Panc1 (cell line): Measurements from ENCODE around the gene PDE4C. TPM values are rescaled to one million over a fixed set of nuclear protein-coding genes. Genes with fewer than 3 reads are reported as not detected.

Source experiments
- ATAC-seq: fragments of 200-7000 bp; cut with Tn5 transposase; 2 replicates; pipeline ENCODE4 v1.9.1; 2020; ENCODE audit warnings: mild to moderate bottlenecking, moderate library complexity
- BruUV-seq: library from RNA; stranded (reverse); fragments of 400-500 nt; replicated peaks from 2 replicates; lab custom pipeline; 2021; lab: Mats Ljungman, UMichigan
- CTCF ChIA-PET: fragments of 300-600 bp; sonication (Branson Sonifier 250); formaldehyde crosslinking; loops from one replicate; lab custom pipeline; 2022; ENCODE audit warnings: antibody characterized with exemption; lab: Charles Lee
- POLR2A ChIA-PET: fragments of 300-600 bp; sonication (Branson Sonifier 250); formaldehyde crosslinking; loops from one replicate; lab custom pipeline; 2022; ENCODE audit warnings: antibody characterized with exemption; lab: Charles Lee
- DNase-seq: peaks from one replicate; pipeline ENCODE4 v3.0.0-alpha.2; 2010; ENCODE audit warnings: low read depth, low spot score
- H3K27ac ChIP-seq: 2 replicates; pipeline ENCODE4 v1.5.1; 2011; ENCODE audit warnings: mild to moderate bottlenecking, low read length, inconsistent platforms
- H3K27me3 ChIP-seq: fragments of 200-500 bp; sonication (Bioruptor generic); 2 replicates; pipeline ENCODE4 v1.6.0; 2014; ENCODE audit warnings: low read length, inconsistent platforms; ENCODE audit not compliant: control insufficient read depth, insufficient read depth
- H3K36me3 ChIP-seq: fragments of 200-500 bp; sonication (Bioruptor generic); 2 replicates; pipeline ENCODE4 v1.5.1; 2014; ENCODE audit warnings: inconsistent platforms, mild to moderate bottlenecking, low read length, moderate library complexity; ENCODE audit not compliant: control insufficient read depth, insufficient read depth
- H3K4me1 ChIP-seq: 2 replicates; pipeline ENCODE4 v1.5.1; 2011; ENCODE audit warnings: inconsistent platforms, mild to moderate bottlenecking, low read length, moderate library complexity; ENCODE audit not compliant: control insufficient read depth, insufficient read depth
- H3K4me3 ChIP-seq, 2 experiments: 2 replicates each; pipeline ENCODE4 v1.5.1; 2011 to 2012; ENCODE audit warnings: low read depth in 2 of 2, low read length in 2 of 2, mild to moderate bottlenecking in 2 of 2, inconsistent platforms in 1 of 2, moderate library complexity in 1 of 2
- H3K9me3 ChIP-seq: fragments of 200-500 bp; sonication (Bioruptor generic); 2 replicates; pipeline ENCODE4 v1.5.1; 2014; ENCODE audit warnings: low read depth, mild to moderate bottlenecking, inconsistent platforms, low read length, moderate library complexity; ENCODE audit not compliant: control insufficient read depth, insufficient read depth
- CTCF ChIP-seq: fragments of 450-650 bp; IDR thresholded peaks from 2 replicates; pipeline ENCODE4 v1.5.1; 2017; ENCODE audit warnings: mild to moderate bottlenecking
- POLR2AphosphoS5 ChIP-seq: IDR thresholded peaks from 2 replicates; pipeline ENCODE4 v1.6.1; 2012; ENCODE audit warnings: mild to moderate bottlenecking, low read depth, low read length, moderate library complexity
- REST ChIP-seq, 2 experiments: IDR thresholded peaks; 2 replicates each; pipeline ENCODE4 v1.6.1; 2011 to 2012; ENCODE audit warnings: low read depth in 2 of 2, control low read depth in 1 of 2, low read length in 1 of 2, mild to moderate bottlenecking in 1 of 2, moderate library complexity in 1 of 2; ENCODE audit not compliant: insufficient read depth in 1 of 2
- SIN3A ChIP-seq: IDR thresholded peaks from 2 replicates; pipeline ENCODE4 v1.6.1; 2012; ENCODE audit warnings: low read depth, mild to moderate bottlenecking, low read length, moderate library complexity, borderline replicate concordance; ENCODE audit not compliant: insufficient read depth
- TCF7L2 ChIP-seq: IDR thresholded peaks from 2 replicates; pipeline ENCODE4 v1.6.1; 2011; ENCODE audit warnings: mild to moderate bottlenecking, low read depth, low read length, inconsistent platforms
- in situ Hi-C: cut with HindIII; loops from 2 replicates; pipeline ENCODE4 v1.10.0; 2016; ENCODE audit warnings: low sequenced_read_pairs, low pct_unique_long_range_greater_than_20kb
- intact Hi-C: fragments of 100-400 bp; cut with micrococcal nuclease; formaldehyde crosslinking; loops from one replicate; pipeline ENCODE4 v1.10.0; 2022; ENCODE audit not compliant: unreplicated experiment
- total RNA-seq: library from RNA; stranded (reverse); gene quantifications from one replicate; pipeline ENCODE4 v1.2.1, GENCODE V29; 2021; ENCODE audit not compliant: unreplicated experiment

PDE4C gene
- total RNA-seq, 1 experiment from 2014 or later, result 0.98 TPM

- H3K36me3 ChIP-seq, result no peaks in the 10 kb centered on the region; the same call in 1 of the 2 replicates
- ATAC-seq, result no peak
- ChIA-PET CTCF (interaction anchor here (0.5 to 1.3 kb wide), 10 partner anchors 16 to 194 kb away, joined by 4 to 10 read pairs (median 6); no protein-coding TSS in a partner anchor), POLR2A (no interaction called here)
- intact Hi-C loops (loop anchor here (5.0 kb wide), 1 partner anchor 44 kb away; no protein-coding TSS in a partner anchor), in situ Hi-C loops (no loop called here)
- BruUV-seq, result no TSS peak
- H3K4me1 ChIP-seq, result peaks cover 3% of the 10 kb centered on the region; the same call in 1 of the 2 replicates
- H3K4me3 ChIP-seq, result peak overlapping the region in 1 of 2 experiments; percentile 30; a peak in 2 of 4 replicates
- no peak overlapping the region for H3K27ac ChIP-seq
- no peak for DNase-seq
- H3K9me3 ChIP-seq, result no peaks in the 10 kb centered on the region
- TF ChIP-seq TCF7L2, result no peak
- TF ChIP-seq CTCF, result peak; percentile 85
- TF ChIP-seq SIN3A, result no peak
- TF ChIP-seq REST (IDR thresholded peaks at IDR 0.05; ENCODE audit: insufficient read depth in 1 of 2, low read depth in 2 of 2, low read length in 1 of 2), result no peak
- no peak for TF ChIP-seq POLR2AphosphoS5
- H3K27me3 ChIP-seq, result no peaks in the 10 kb centered on the region
Measured at GRCh38 chr19:18208098-18208951, 17.9 kb downstream of the PDE4C start.

GRCh38 chr19:18206018-18206417 lies 20.2 kb downstream of the PDE4C start:
- H3K27ac ChIP-seq, result no peak overlapping the region
- POLR2A ChIA-PET, result no interaction called here
- CTCF ChIA-PET, result interaction anchor here (0.6 to 1.4 kb wide), 4 partner anchors 46 to 214 kb away, joined by 3 to 4 read pairs (median 4); no protein-coding TSS in a partner anchor
- ATAC-seq (no peak), DNase-seq (no peak)
- H3K9me3 ChIP-seq, result no peaks in the 10 kb centered on the region
- H3K27me3 ChIP-seq, result no peaks in the 10 kb centered on the region
- in situ Hi-C loops, result no loop called here
- TF ChIP-seq CTCF (no peak), REST (IDR thresholded peaks at IDR 0.05; ENCODE audit: insufficient read depth in 1 of 2, low read depth in 2 of 2, low read length in 1 of 2) (no peak), TCF7L2 (no peak), POLR2AphosphoS5 (no peak), SIN3A (no peak)
- BruUV-seq, result no TSS peak
- intact Hi-C loops, result loop anchor here (5.0 kb wide), 1 partner anchor 46 kb away; no protein-coding TSS in a partner anchor
- no peaks in the 10 kb centered on the region; the same call in 1 of the 2 replicates for H3K36me3 ChIP-seq
- no peak overlapping the region for H3K4me3 ChIP-seq
- H3K4me1 ChIP-seq, result peaks cover 3% of the 10 kb centered on the region; the same call in 1 of the 2 replicates
